Mesenchymal stem cell (in vitro differentiated cells and primary cell): Measurements from ENCODE around the gene RGPD4. TPM values are rescaled to one million over a fixed set of nuclear protein-coding genes. Genes with fewer than 3 reads are reported as not detected.

Source experiments
- DNase-seq: peaks from one replicate; pipeline ENCODE4 v3.0.0-alpha.2; 2013
- H2AFZ ChIP-seq: one replicate; pipeline ENCODE4 v1.6.1; 2013; ENCODE audit warnings: low read depth, mild to moderate bottlenecking, control low read depth, inconsistent platforms, low read length, moderate library complexity
- H2AK5ac ChIP-seq: 2 replicates; pipeline ENCODE4 v1.6.1; 2013; ENCODE audit warnings: low read length, moderate library complexity, mild to moderate bottlenecking, inconsistent platforms; ENCODE audit not compliant: severe bottlenecking
- H2BK120ac ChIP-seq: one replicate; pipeline ENCODE4 v1.6.1; 2013; ENCODE audit warnings: low read depth, mild to moderate bottlenecking, inconsistent platforms, low read length, moderate library complexity
- H2BK12ac ChIP-seq, 2 experiments: one replicate each; pipeline ENCODE4 v1.6.1; 2013; ENCODE audit warnings: inconsistent platforms in 2 of 2, low read length in 2 of 2, mild to moderate bottlenecking in 2 of 2, moderate library complexity in 2 of 2, control low read depth in 1 of 2
- H2BK15ac ChIP-seq: one replicate; pipeline ENCODE4 v1.6.1; 2013; ENCODE audit warnings: mild to moderate bottlenecking, low read depth, inconsistent platforms; ENCODE audit not compliant: poor library complexity, severe bottlenecking
- H2BK5ac ChIP-seq: 2 replicates; pipeline ENCODE4 v1.6.1; 2013; ENCODE audit warnings: low read depth, mild to moderate bottlenecking, low read length, control low read depth, inconsistent platforms; ENCODE audit not compliant: poor library complexity, severe bottlenecking
- H3K14ac ChIP-seq, 2 experiments: one replicate each; pipeline ENCODE4 v1.6.1; 2013; ENCODE audit warnings: inconsistent platforms in 2 of 2, low read length in 2 of 2, control low read depth in 1 of 2, mild to moderate bottlenecking in 1 of 2, moderate library complexity in 1 of 2
- H3K18ac ChIP-seq, 2 experiments: one replicate each; pipeline ENCODE4 v1.6.1; 2013; ENCODE audit warnings: inconsistent platforms in 2 of 2, low read length in 2 of 2, control low read depth in 1 of 2, low read depth in 1 of 2, mild to moderate bottlenecking in 1 of 2
- H3K23ac ChIP-seq, 2 experiments: one replicate each; pipeline ENCODE4 v1.6.1; 2013; ENCODE audit warnings: inconsistent platforms in 2 of 2, low read length in 2 of 2, mild to moderate bottlenecking in 2 of 2, moderate library complexity in 2 of 2, control low read depth in 1 of 2
- H3K27ac ChIP-seq: 2 replicates; pipeline ENCODE4 v1.5.1; 2013; ENCODE audit warnings: mild to moderate bottlenecking, moderate library complexity, low read length, control low read depth, inconsistent platforms; ENCODE audit not compliant: poor library complexity, severe bottlenecking
- H3K27me3 ChIP-seq, 2 experiments: 2 replicates each; pipeline versions ENCODE4 v1.6.1 to v1.7.0; 2013; ENCODE audit warnings: low read length in 2 of 2, mild to moderate bottlenecking in 2 of 2, moderate library complexity in 2 of 2, control low read depth in 1 of 2, inconsistent platforms in 1 of 2; ENCODE audit not compliant: control insufficient read depth in 1 of 2, insufficient read depth in 1 of 2
- H3K36me3 ChIP-seq, 2 experiments: 2 replicates each; pipeline versions ENCODE4 v1.6.1 to v1.7.0; 2013; ENCODE audit warnings: low read length in 2 of 2, control low read depth in 1 of 2, inconsistent platforms in 1 of 2, low read depth in 1 of 2, mild to moderate bottlenecking in 1 of 2; ENCODE audit not compliant: insufficient read depth in 2 of 2, control insufficient read depth in 1 of 2
- H3K4ac ChIP-seq, 2 experiments: one replicate each; pipeline ENCODE4 v1.6.1; 2013; ENCODE audit warnings: inconsistent platforms in 2 of 2, low read length in 2 of 2, mild to moderate bottlenecking in 2 of 2, moderate library complexity in 2 of 2, control low read depth in 1 of 2, low read depth in 1 of 2
- H3K4me1 ChIP-seq: 2 replicates; pipeline ENCODE4 v1.6.1; 2013; ENCODE audit warnings: low read depth, low read length, control low read depth; ENCODE audit not compliant: control insufficient read depth, insufficient read depth
- H3K4me2 ChIP-seq: 2 replicates; pipeline ENCODE4 v1.6.1; 2013; ENCODE audit warnings: low read length, mild to moderate bottlenecking, inconsistent platforms; ENCODE audit not compliant: poor library complexity, severe bottlenecking
- H3K4me3 ChIP-seq, 2 experiments: 2 replicates each; pipeline versions ENCODE4 v1.5.1 to v1.7.0; 2013; ENCODE audit warnings: low read length in 2 of 2, mild to moderate bottlenecking in 2 of 2, control low read depth in 1 of 2, low read depth in 1 of 2; ENCODE audit not compliant: insufficient read depth in 1 of 2
- H3K79me1 ChIP-seq: replicated peaks from 2 replicates; pipeline ENCODE4 v1.6.1; 2013; ENCODE audit warnings: mild to moderate bottlenecking, control low read depth, low read length, inconsistent platforms; ENCODE audit not compliant: poor library complexity, severe bottlenecking
- H3K9ac ChIP-seq: 2 replicates; pipeline ENCODE4 v1.7.0; 2013; ENCODE audit warnings: mild to moderate bottlenecking, low read length, moderate library complexity
- H3K9me3 ChIP-seq: 2 replicates; pipeline ENCODE4 v1.7.0; 2013; ENCODE audit warnings: mild to moderate bottlenecking, low read length; ENCODE audit not compliant: control insufficient read depth
- H4K8ac ChIP-seq: one replicate; pipeline ENCODE4 v1.6.1; 2013; ENCODE audit warnings: inconsistent platforms, mild to moderate bottlenecking, low read length, moderate library complexity
- H4K91ac ChIP-seq: one replicate; pipeline ENCODE4 v1.6.1; 2013; ENCODE audit warnings: mild to moderate bottlenecking, low read length, inconsistent platforms
- WGBS: methylation state at CpG from one replicate; pipeline ENCODE4 v1.1.7; 2013; ENCODE audit warnings: mixed read lengths; 5-methylcytosine and 5-hydroxymethylcytosine counted together
- small RNA-seq: library from polyadenylated mRNA; stranded (forward); fragments of <200 nt; extraction: miRNeasy Mini kit (QIAGEN cat#:217004); gene quantifications from one replicate; pipeline ENCODE3, GENCODE V24; 2013; ENCODE audit warnings: low read depth

RGPD4 gene

GRCh38 chr2:107932488-107932887, 105.8 kb downstream of the RGPD4 start:
- Histone ChIP-seq H3K4me2 (no peak overlapping the region), H2BK120ac (no peak overlapping the region), H4K91ac (no peak overlapping the region), H2AFZ (no peak overlapping the region), H3K4me3 (no peak overlapping the region), H3K9me3 (no peaks in the 10 kb centered on the region), H4K8ac (no peak overlapping the region), H3K36me3 (no peaks in the 10 kb centered on the region), H2BK12ac (no peak overlapping the region), H3K27me3 (peaks cover 11 to 20% of the 10 kb centered on the region in 2 experiments), H3K79me1 (no peaks in the 10 kb centered on the region), H2BK15ac (no peak overlapping the region), H2AK5ac (no peak overlapping the region), H3K4ac (no peak overlapping the region), H3K9ac (no peak overlapping the region), H2BK5ac (no peak overlapping the region), H3K18ac (no peak overlapping the region), H3K27ac (no peak overlapping the region), H3K14ac (no peak overlapping the region), H3K4me1 (no peaks in the 10 kb centered on the region), H3K23ac (no peak overlapping the region)
- no peak for DNase-seq
- WGBS: no CpG with 5 or more reads among the region's 2 CpGs

DNA sequence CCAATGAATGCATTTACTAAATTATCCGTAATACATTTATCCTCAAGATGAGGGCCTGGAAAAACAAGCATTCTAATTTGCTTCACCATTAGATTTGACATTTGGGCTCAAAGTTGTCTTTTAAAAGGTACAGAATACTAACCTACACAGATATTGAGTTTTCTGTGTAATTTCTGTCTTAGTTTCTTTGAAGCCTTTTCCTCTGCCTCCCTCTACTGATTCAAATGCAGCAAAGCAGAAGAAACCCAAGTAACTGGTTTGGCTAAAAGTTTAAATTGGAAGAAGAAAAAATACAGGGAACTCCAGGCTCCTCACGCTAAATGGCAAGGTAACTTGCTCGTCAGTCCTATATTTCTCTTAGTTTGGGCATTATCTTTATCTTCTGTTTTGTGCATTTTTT, 106.3 kb downstream of the RGPD4 start:
- no peak overlapping the region for H3K4ac ChIP-seq
- WGBS: 78% methylated on average over 2 of the region's 3 CpGs
- no peak overlapping the region for H4K8ac ChIP-seq
- H3K36me3 ChIP-seq: no peaks in the 10 kb centered on the region
- no peak overlapping the region for H3K27ac ChIP-seq
- no peak overlapping the region for H2BK5ac ChIP-seq
- H3K9ac ChIP-seq: no peak overlapping the region
- H3K9me3 ChIP-seq: no peaks in the 10 kb centered on the region
- no peak overlapping the region for H2AK5ac ChIP-seq
- no peak overlapping the region for H2AFZ ChIP-seq
- no peak overlapping the region for H3K14ac ChIP-seq
- H2BK15ac ChIP-seq: no peak overlapping the region
- no peaks in the 10 kb centered on the region for H3K79me1 ChIP-seq
- no peak overlapping the region for H2BK12ac ChIP-seq
- H3K4me1 ChIP-seq: no peaks in the 10 kb centered on the region
- no peak overlapping the region for H3K23ac ChIP-seq
- peak; percentile 5 for DNase-seq
- no peak overlapping the region for H4K91ac ChIP-seq
- no peak overlapping the region for H3K4me2 ChIP-seq
- H3K18ac ChIP-seq: no peak overlapping the region
- H3K4me3 ChIP-seq: no peak overlapping the region
- H3K27me3 ChIP-seq: peaks cover 11 to 22% of the 10 kb centered on the region in 2 experiments
- no peak overlapping the region for H2BK120ac ChIP-seq

DNA sequence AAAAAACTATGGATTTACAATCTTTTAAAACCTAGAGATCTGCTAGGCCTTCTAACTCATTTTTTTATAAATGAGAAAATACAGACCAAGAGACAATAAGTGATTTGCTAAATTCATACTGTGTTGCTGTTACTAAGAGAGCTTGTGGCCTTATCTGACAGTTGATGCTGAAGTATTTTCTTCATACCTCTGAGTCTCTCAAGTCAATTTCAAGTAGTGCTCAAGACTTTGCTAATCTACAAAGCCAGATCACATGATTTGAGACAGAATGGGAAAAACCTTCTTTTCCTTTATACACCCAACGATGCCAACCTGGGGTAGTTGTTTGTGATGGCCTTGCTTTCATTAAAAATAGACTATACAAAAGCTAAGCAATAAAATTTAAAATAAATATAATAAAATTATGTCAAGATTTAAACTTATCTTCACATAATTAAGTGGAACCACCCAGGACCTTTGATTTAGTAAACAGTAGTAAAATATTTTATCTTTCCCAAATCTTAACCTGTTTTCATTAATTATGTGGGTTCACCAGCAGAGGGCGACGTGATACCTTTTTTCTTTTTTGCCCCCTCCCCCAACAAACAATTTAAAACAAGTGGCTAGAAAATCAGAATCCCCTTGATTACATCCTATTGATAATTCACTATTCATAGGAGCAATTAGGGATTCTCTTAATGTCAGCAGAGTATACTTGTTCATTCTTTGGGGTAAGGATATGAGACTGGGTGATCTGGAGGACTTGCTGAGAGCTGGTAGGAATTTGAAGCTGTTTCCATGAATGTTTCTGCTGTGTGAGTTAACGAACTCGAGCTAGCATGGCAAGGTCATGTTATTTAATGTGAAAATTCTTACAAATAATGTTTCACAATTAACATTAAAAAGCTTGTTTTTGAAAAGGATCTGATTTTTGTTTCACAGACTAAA, 110.0 kb downstream of the RGPD4 start:
- Histone ChIP-seq H3K9ac (no peak overlapping the region), H4K8ac (no peak overlapping the region), H2BK5ac (no peak overlapping the region), H4K91ac (no peak overlapping the region), H3K27ac (no peak overlapping the region), H3K4me1 (no peaks in the 10 kb centered on the region), H3K79me1 (no peaks in the 10 kb centered on the region), H3K14ac (no peak overlapping the region), H3K4me2 (no peak overlapping the region), H2AK5ac (no peak overlapping the region), H2BK12ac (no peak overlapping the region), H2BK15ac (no peak overlapping the region), H3K4ac (no peak overlapping the region), H3K18ac (no peak overlapping the region), H2BK120ac (no peak overlapping the region), H2AFZ (no peak overlapping the region), H3K9me3 (no peaks in the 10 kb centered on the region), H3K27me3 (peaks cover 11 to 20% of the 10 kb centered on the region in 2 experiments), H3K23ac (no peak overlapping the region), H3K4me3 (no peak overlapping the region), H3K36me3 (no peaks in the 10 kb centered on the region)
- 0% methylated on average over 2 of the region's 5 CpGs for WGBS
- peak; percentile 5 for DNase-seq

Small RNAs within 50 kb of the gene (small RNA-seq; reads per million reads assigned to genes)
- gene AC009963.1 (not detected), gene AC009963.2 (not detected)
